PC-3 (cell line): ENCODE data around the gene TEX19. TPM values are rescaled to one million over a fixed set of nuclear protein-coding genes. Genes with fewer than 3 reads are reported as not detected.

ENCODE experiments used
- ATAC-seq: fragments of 200-7000 bp; cut with Tn5 transposase; 2 replicates; pipeline ENCODE4 v1.9.1; 2020; ENCODE audit warnings: mild to moderate bottlenecking, moderate library complexity
- BruUV-seq: library from RNA; stranded (reverse); fragments of 400-500 nt; replicated peaks from 2 replicates; lab custom pipeline; 2021; lab: Mats Ljungman, UMichigan
- CTCF ChIA-PET: fragments of 300-600 bp; sonication (Branson Sonifier 250); formaldehyde crosslinking; loops from one replicate; lab custom pipeline; 2022; ENCODE audit warnings: antibody characterized with exemption; lab: Charles Lee
- POLR2A ChIA-PET: fragments of 300-600 bp; sonication (Branson Sonifier 250); formaldehyde crosslinking; loops from one replicate; lab custom pipeline; 2022; ENCODE audit warnings: antibody characterized with exemption; ENCODE audit not compliant: unreplicated experiment; lab: Charles Lee
- DNase-seq: peaks from one replicate; pipeline ENCODE4 v3.0.0-alpha.2; 2015
- H2AFZ ChIP-seq: fragments of 300-600 bp; sonication (generic); 2 replicates; pipeline ENCODE4 v1.6.0; 2016; ENCODE audit warnings: antibody characterized with exemption, low read length
- H3F3A ChIP-seq: fragments of 300-600 bp; sonication (generic); one replicate; pipeline ENCODE4 v1.6.0; 2017; ENCODE audit warnings: antibody characterized with exemption, low read length, control low read depth, mild to moderate bottlenecking; ENCODE audit not compliant: unreplicated experiment
- H3K27ac ChIP-seq: fragments of 300-600 bp; sonication (generic); 2 replicates; pipeline ENCODE4 v1.5.1; 2016; ENCODE audit warnings: mild to moderate bottlenecking, low read length
- H3K27me3 ChIP-seq: fragments of 300-600 bp; sonication (generic); 2 replicates; pipeline ENCODE4 v1.6.1; 2016; ENCODE audit warnings: low read length, mixed read lengths
- H3K36me3 ChIP-seq: fragments of 300-600 bp; sonication (generic); 2 replicates; pipeline ENCODE4 v1.6.1; 2016; ENCODE audit warnings: low read depth, mixed run types, low read length, mixed read lengths
- H3K4me1 ChIP-seq: fragments of 300-600 bp; sonication (generic); 2 replicates; pipeline ENCODE4 v1.5.1; 2016; ENCODE audit warnings: low read length; ENCODE audit not compliant: insufficient read depth
- H3K4me2 ChIP-seq: fragments of 300-600 bp; sonication (generic); 2 replicates; pipeline ENCODE4 v1.6.0; 2016; ENCODE audit warnings: low read length
- H3K4me3 ChIP-seq: fragments of 300-600 bp; sonication (generic); 2 replicates; pipeline ENCODE4 v1.5.1; 2016; ENCODE audit warnings: mild to moderate bottlenecking, low read length, mixed read lengths
- H3K79me2 ChIP-seq: fragments of 300-600 bp; sonication (generic); 2 replicates; pipeline ENCODE4 v1.6.1; 2017; ENCODE audit warnings: low read length, mixed read lengths
- H3K9ac ChIP-seq: fragments of 300-600 bp; sonication (generic); 2 replicates; pipeline ENCODE4 v1.6.0; 2016; ENCODE audit warnings: mild to moderate bottlenecking, low read length
- H3K9me2 ChIP-seq: fragments of 300-600 bp; sonication (generic); replicated peaks from 2 replicates; pipeline ENCODE4 v1.6.1; 2016; ENCODE audit warnings: mixed run types, low read length, mixed read lengths
- H3K9me3 ChIP-seq: fragments of 300-600 bp; sonication (generic); 2 replicates; pipeline ENCODE4 v1.6.1; 2016; ENCODE audit warnings: low read length, mixed read lengths
- H4K20me1 ChIP-seq: fragments of 300-600 bp; sonication (generic); 2 replicates; pipeline ENCODE4 v1.6.1; 2016; ENCODE audit warnings: low read length, mixed read lengths
- EZH2 ChIP-seq: fragments of 300-600 bp; sonication (generic); IDR thresholded peaks from one replicate; pipeline ENCODE4 v1.6.1; 2017; ENCODE audit warnings: antibody characterized with exemption, mild to moderate bottlenecking, low read length; ENCODE audit not compliant: unreplicated experiment
- EZH2phosphoT487 ChIP-seq: fragments of 300-600 bp; sonication (generic); IDR thresholded peaks from 2 replicates; pipeline ENCODE4 v1.6.1; 2018; ENCODE audit warnings: mild to moderate bottlenecking, antibody characterized with exemption, low read length, borderline replicate concordance
- intact Hi-C: fragments of 100-400 bp; cut with micrococcal nuclease; formaldehyde crosslinking; loops from 2 replicates; pipeline ENCODE4 v1.9.0; 2023
- total RNA-seq: library from RNA; depleted of rRNA; stranded (reverse); fragments of >200 nt; gene quantifications from 2 replicates; pipeline ENCODE4 v1.2.3, GENCODE V29; 2014
- TF ChIP-seq, protein P1 (sequence below): fragments of 300-600 bp; sonication (generic); conservative IDR thresholded peaks from 2 replicates; pipeline ENCODE4 v1.5.1; 2017; ENCODE audit warnings: antibody characterized with exemption, low read depth, mild to moderate bottlenecking, low read length

The TEX19 gene
- total RNA-seq, 1 experiment from 2014 or later: 1.2 TPM

- intact Hi-C loops: loop anchor here (5.0 kb wide), 1 partner anchor 34 kb away; no protein-coding TSS in a partner anchor
- H3K9me2 ChIP-seq: no peaks in the 10 kb centered on the region
- H3K9me3 ChIP-seq: no peaks in the 10 kb centered on the region
- no peaks in the 10 kb centered on the region for H4K20me1 ChIP-seq
- peak overlapping the region; percentile 76 for H3K4me3 ChIP-seq
- no peaks in the 10 kb centered on the region for H3K36me3 ChIP-seq
- H3K9ac ChIP-seq: peak overlapping the region; percentile 79; the same call in 1 of the 2 replicates
- no TSS peak for BruUV-seq
- peak overlapping the region; percentile 47 for H2AFZ ChIP-seq
- peaks cover 3% of the 10 kb centered on the region for H3F3A ChIP-seq
- TF ChIP-seq EZH2 (no peak), EZH2phosphoT487 (no peak)
- TF ChIP-seq, protein P1, sequence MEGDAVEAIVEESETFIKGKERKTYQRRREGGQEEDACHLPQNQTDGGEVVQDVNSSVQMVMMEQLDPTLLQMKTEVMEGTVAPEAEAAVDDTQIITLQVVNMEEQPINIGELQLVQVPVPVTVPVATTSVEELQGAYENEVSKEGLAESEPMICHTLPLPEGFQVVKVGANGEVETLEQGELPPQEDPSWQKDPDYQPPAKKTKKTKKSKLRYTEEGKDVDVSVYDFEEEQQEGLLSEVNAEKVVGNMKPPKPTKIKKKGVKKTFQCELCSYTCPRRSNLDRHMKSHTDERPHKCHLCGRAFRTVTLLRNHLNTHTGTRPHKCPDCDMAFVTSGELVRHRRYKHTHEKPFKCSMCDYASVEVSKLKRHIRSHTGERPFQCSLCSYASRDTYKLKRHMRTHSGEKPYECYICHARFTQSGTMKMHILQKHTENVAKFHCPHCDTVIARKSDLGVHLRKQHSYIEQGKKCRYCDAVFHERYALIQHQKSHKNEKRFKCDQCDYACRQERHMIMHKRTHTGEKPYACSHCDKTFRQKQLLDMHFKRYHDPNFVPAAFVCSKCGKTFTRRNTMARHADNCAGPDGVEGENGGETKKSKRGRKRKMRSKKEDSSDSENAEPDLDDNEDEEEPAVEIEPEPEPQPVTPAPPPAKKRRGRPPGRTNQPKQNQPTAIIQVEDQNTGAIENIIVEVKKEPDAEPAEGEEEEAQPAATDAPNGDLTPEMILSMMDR: no peak
- ChIA-PET POLR2A (no interaction called here), CTCF (no interaction called here)
- peak overlapping the region; percentile 99 for H3K4me2 ChIP-seq
- H3K4me1 ChIP-seq: peaks cover 40% of the 10 kb centered on the region
- no peak overlapping the region for H3K27ac ChIP-seq
- H3K79me2 ChIP-seq: peaks cover 27% of the 10 kb centered on the region
- DNase-seq (no peak), ATAC-seq (0 out of 2 replicates have a peak, but pooled peaks have one; percentile 0)
- no peaks in the 10 kb centered on the region for H3K27me3 ChIP-seq
These were observed 27.6 kb upstream of the TEX19 start for GRCh38 chr17:82331345-82331939.

DNA sequence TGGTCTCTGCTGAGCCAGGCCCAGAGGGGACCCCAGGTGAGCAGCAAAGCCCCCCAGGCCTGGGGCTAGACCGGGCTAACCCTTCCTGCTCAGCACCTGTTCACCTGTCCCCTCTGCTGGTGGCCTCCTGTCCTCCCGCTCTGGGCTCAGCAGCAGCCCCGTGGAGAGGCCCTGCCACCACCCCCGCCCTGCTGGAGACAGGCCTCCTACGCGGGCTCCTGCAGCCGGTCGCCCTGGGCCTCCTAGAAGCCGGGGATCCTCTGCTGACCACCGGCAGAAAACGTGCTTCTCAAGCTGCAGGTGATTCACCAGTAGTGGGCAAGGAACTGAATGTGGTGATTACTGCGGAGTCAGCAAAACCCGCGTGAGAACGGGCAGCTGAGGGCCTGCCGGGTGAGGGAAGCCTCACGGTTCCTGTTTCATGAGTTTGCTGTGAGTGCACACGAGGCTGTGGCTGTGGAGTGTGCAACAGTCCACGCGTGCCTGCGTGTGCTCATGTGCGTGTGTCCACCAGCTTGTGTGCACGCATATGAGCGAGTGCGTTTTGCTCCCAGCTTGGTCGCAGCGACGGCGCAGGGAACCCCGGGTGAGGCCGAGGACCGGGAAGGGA lies 26.3 kb upstream of the TEX19 start:
- no peaks in the 10 kb centered on the region for H4K20me1 ChIP-seq
- peak; percentile 66 for DNase-seq
- BruUV-seq: TSS peak; percentile 67
- peak overlapping the region; percentile 79 for H3K9ac ChIP-seq
- TF ChIP-seq EZH2: no peak
- peak overlapping the region; percentile 68 for H3K27ac ChIP-seq
- ATAC-seq: peak; percentile 26
- peaks cover 27% of the 10 kb centered on the region for H3K79me2 ChIP-seq
- peaks cover 40% of the 10 kb centered on the region for H3K4me1 ChIP-seq
- ChIA-PET CTCF (interaction anchor here (0.6 kb wide), 1 partner anchor 91 kb away, joined by 3 read pairs; no protein-coding TSS in a partner anchor), POLR2A (interaction anchor here (0.7 kb wide), 1 partner anchor 34 kb away, joined by 3 read pairs; no protein-coding TSS in a partner anchor)
- H2AFZ ChIP-seq: peak overlapping the region; percentile 47; the same call in 1 of the 2 replicates
- intact Hi-C loops: loop anchor here (5.0 kb wide), 1 partner anchor 35 kb away; no protein-coding TSS in a partner anchor
- peak overlapping the region; percentile 76 for H3K4me3 ChIP-seq
- no peaks in the 10 kb centered on the region for H3K9me2 ChIP-seq
- no peaks in the 10 kb centered on the region for H3K27me3 ChIP-seq
- peak overlapping the region; percentile 99 for H3K4me2 ChIP-seq
- no peaks in the 10 kb centered on the region for H3K9me3 ChIP-seq
- peaks cover 3% of the 10 kb centered on the region for H3F3A ChIP-seq
- no peaks in the 10 kb centered on the region for H3K36me3 ChIP-seq

DNA sequence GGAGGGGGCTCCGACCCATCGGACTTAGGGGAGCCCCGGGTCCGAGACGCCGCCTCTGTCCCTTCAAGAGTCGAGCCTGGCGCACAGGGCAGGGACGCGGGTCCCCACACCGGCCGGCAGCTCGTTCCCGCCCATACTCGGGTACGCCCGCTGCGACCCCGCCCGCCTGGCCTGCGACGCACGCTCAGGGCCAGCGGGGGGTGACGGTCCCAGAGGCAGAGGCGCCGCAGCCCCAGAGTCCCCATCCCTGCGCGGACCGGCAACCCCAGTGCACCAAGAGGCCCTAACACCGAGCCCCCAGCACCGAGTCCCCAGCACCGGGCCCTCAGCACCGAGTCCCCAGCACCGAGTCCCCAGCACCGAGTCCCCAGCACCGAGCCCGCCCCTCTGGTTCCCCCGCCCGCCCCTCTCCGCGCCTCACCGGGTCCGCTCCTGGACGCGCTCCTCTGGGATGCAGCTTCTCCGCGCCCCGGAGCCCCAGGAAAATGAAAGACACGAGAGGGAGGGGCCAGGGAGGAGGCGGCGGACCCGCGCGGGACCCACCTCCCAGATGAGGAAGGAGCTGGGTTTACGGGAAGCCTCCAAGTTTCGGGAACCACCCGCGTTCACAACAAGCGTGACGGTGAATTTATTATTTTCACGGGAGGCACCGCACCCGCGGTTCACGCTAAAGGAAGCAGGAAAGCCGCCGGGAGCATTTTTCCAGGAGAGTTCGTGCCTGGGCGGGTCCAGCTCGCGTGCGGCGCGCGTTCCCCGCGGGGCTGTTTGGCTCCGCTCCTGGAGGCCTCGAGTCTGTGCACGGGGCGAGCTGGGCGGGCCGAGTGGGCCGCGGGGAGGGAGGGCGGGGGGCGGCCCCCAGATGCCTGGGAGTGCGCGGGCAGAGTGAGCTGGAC lies 25.5 kb upstream of the TEX19 start, which contains the start of gene SECTM1:
TSS of gene SECTM1 (minus strand) at position 488 of the 893 bp plus-strand sequence. CDS start 6,526 bp downstream, outside the sequence.
- intact Hi-C loops: loop anchor here (5.0 kb wide), 1 partner anchor 36 kb away; no protein-coding TSS in a partner anchor
- H3K9me3 ChIP-seq: no peaks in the 10 kb centered on the region
- POLR2A ChIA-PET: interaction anchor here (0.6 to 0.7 kb wide), 2 partner anchors 35 to 92 kb away, joined by 3 to 4 read pairs; no protein-coding TSS in a partner anchor
- H3F3A ChIP-seq: peaks cover 3% of the 10 kb centered on the region
- H3K27ac ChIP-seq: peak within 1 kb of the TSS; percentile 69
- H2AFZ ChIP-seq: peak within 1 kb of the TSS; percentile 48; the same call in 1 of the 2 replicates
- no peaks in the 10 kb centered on the region for H3K36me3 ChIP-seq
- peaks cover 45% of the 10 kb centered on the region for H3K4me1 ChIP-seq
- no TSS peak for BruUV-seq
- H3K27me3 ChIP-seq: no peaks in the 10 kb centered on the region
- H3K9me2 ChIP-seq: no peaks in the 10 kb centered on the region
- H3K9ac ChIP-seq: peak within 1 kb of the TSS; percentile 79
- CTCF ChIA-PET: interaction anchor here (0.6 kb wide), 2 partner anchors 92 to 160 kb away, joined by 3 to 13 read pairs; no protein-coding TSS in a partner anchor
- peak within 1 kb of the TSS; percentile 76 for H3K4me3 ChIP-seq
- peaks cover 27% of the 10 kb centered on the region for H3K79me2 ChIP-seq
- DNase-seq (peak; percentile 51), ATAC-seq (peak; percentile 26)
- H4K20me1 ChIP-seq: no peaks in the 10 kb centered on the region
- TF ChIP-seq EZH2: no peak
- peak; percentile 94 for TF ChIP-seq EZH2phosphoT487
- TF ChIP-seq, protein P1: no peak
- H3K4me2 ChIP-seq: peak within 1 kb of the TSS; percentile 99
